SIG-M5 (cell line): ENCODE data around the gene EPB41L4B.

Experiments used
- DNase-seq: peaks from one replicate; lab custom pipeline; 2025; lab: John Stamatoyannopoulos, UW

EPB41L4B gene

DNA sequence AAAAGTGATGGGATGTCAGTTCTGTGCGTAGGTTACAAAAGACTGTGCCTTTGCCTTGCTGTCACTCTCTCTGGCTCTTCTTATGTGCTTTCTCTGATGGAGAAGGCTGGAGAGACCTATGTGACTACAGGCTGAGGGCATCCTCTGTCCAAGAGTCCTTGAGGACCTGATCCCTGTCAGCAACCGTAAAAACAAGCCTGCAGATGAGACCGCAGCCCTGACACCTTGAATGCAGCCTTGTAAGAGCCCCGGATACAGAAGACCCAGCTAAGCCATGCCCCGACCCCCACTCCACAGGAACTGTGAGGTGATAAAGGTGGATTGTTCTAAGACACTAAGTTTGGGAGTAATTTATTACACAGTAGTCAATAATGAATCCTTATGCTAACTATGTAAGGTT is 121.2 kb downstream of the EPB41L4B start:
- no peak for DNase-seq

GRCh38 chr9:109198736-109199382 is 122.0 kb downstream of the EPB41L4B start:
- DNase-seq, result no peak

GRCh38 chr9:109193974-109194556 is 126.8 kb downstream of the EPB41L4B start:
- no peak for DNase-seq

- no peak for DNase-seq
These were observed 128.0 kb downstream of the EPB41L4B start for GRCh38 chr9:109192732-109193361.

GRCh38 chr9:109191746-109192145 is 129.1 kb downstream of the EPB41L4B start:
- DNase-seq, result no peak

DNA sequence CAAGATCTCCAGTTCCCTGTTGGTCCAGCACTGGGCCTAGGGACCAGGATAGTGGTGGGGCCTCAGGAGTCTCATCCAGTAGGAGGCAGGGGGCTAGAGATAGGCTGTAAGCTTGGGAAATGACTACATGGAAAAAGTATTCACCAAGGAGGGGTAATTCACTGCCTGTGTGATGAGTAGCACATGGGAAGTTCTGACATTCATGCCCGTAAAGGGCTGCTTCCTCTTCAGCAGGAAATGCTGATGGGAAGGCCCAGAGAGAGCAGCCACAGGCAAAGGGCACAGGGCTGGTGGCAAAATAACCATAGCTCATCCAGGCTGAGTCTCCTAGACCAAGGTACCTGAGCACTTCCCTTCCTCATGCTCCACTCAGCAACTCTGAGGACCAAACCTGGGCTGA is 130.7 kb downstream of the EPB41L4B start:
- DNase-seq, result no peak

DNA sequence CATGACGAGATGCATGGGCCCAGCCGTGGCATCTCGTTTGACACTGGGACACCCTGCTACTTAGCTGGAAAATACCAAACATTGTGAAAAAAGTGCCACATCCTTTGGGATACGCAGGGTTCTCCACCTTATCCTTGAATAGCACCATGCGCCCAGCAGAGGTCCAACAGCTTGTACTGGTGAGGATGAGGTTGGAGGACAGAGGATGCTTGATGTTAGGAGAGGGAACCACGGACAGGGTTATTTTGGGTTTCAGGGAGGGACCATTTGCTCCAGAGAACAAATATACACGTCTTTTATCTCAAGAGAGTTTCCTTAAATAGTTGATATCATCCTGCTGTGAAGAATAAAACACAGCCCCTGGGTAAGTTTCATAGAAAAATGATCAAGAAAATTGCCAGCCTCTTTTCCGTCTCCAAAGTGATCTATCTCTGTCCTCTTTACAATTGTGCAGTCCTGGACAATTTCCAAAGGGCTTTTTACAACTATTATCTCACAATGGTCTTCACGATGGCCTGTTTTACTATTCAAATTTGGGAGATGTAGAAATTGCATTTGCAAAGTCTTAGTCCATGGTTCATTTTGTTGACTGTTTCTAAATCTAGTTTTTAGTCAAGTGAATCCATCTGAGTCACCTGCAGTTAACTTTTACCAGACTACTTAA is 133.9 kb downstream of the EPB41L4B start:
- DNase-seq, result no peak

DNA sequence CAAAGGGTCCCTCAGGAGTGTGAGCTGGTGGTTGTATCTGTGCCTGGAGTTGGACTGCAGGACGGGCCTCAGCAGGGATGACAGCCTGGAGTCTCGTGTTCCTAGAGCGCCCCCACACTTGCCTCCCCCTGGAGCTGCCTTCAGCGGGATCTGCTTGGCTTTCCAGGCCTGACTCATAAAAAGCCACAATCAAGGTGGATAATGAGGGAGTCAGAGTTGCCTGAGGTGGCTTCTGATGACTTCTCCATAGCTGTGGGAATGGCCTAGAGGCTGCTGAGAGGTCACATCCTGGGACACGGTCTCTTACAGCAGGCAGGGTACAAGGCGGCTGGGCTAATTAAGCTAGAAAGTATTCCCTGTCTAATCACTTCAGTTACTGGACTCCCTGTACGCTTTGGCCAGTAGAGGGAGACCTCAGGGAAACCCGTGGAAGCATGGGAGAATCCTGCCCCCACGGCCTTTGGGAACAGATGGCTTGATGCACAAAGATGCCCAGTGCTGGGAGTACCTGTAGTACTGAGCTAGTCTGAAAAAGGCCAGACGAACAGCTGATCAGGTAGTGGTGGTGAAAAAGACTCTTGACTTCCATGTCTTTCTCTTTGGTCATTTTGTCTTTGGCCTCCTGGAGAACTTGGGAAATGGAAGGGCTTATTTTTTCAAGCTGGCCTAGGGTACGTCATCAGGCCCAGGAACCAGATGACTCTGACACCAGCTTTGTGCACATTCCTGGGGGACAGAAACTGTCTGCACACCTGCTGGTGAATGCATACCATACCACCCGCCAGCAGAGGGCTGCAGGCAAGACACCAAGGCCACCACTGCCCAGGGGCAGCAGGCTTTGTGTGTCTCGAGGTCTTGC is 137.7 kb downstream of the EPB41L4B start:
- no peak for DNase-seq

DNA sequence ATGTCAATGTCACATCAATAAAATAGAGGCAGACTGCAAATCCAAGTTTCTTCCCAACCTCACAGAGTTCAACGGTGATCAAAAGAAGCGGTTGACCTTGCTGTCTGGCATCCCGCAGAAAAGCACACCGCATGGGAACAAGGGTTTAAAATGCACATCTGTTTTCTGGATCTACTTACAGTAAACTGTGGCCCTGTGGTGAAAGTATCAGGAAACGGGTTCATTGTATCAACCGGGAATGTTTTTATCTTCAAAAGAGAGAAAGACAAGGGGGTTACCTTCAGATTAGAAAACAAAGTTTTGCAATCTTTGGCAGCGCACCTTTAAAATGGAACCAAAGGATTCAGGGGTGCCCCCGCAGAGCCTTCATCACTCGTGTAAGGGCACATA is 138.3 kb downstream of the EPB41L4B start:
- DNase-seq, result no peak

DNA sequence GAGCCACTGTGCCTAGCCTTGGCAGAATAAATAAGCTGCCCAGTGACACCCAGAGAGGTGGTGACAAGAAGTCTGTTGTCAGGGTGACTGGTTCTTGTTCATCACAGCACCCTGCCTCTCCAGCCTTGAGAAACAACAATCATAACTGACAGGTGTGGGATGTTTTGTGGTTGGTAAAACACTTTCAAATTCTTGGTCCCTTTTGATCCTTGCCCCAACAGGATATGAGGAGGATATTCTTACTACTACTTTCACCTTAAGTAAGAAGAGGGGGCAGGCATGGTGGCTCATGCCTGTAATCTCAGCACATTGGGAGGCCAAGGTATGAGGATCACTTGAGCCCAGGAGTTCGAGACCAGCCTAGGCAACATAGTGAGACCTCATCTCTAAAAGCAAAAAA is 139.6 kb downstream of the EPB41L4B start:
- no peak for DNase-seq

DNA sequence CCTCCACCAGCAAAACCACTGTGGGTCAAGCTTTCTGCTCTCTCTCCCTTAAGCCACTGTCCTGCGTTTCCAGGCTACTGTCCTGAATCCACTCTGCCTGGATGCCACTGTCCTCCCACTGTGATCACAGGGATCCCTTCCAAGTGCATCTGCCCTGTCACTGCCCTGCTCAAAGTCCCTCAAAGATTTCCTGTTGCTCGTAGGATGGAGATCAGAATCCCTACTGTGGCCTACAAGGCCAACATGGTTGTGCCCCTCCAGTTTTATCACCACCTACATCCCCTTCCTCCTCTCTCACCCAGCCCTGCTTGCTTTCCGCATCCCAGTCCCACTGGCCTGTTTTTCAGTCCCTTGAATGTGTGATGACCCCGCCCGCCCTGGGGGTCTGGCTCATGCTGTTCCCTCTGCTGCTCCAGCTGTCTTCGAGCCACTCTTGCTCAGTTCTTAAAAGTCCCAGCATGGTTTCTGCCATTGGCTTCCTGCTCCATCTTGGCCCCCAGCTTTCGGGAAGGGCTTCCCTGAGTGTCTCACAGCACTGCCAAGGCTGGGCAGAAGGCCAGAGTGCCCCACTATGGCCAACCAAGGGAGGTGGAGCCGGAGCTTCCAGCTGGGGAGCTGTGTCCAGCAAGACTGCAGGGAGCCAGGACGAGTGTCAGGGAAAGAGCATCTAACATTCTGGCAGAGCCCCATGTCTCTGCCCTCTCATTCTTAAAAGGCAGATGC is 140.9 kb downstream of the EPB41L4B start:
- no peak for DNase-seq

GRCh38 chr9:109176963-109177362 is 143.9 kb downstream of the EPB41L4B start:
- no peak for DNase-seq

DNA sequence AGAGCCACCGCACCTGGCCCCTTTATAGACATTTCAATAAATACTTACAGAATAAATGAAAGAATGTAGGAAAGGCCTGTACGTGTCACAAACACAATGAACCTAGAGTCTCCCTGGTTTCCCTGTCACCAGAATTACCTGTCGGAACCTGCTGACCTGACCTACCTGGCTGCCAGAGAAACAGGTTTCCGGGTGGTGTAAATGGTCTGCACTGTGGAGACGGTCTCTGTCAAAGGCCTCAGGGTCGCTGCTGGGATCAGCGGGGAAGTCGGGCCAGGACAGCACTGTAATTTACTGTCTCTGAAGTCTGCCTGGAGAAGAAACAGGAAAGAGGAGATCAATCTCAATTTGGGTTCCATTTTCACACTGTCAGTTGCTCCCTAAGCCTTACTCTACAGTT is 144.5 kb downstream of the EPB41L4B start:
- DNase-seq, result no peak

- no peak for DNase-seq
These were observed 147.9 kb downstream of the EPB41L4B start for GRCh38 chr9:109172935-109173334.

DNA sequence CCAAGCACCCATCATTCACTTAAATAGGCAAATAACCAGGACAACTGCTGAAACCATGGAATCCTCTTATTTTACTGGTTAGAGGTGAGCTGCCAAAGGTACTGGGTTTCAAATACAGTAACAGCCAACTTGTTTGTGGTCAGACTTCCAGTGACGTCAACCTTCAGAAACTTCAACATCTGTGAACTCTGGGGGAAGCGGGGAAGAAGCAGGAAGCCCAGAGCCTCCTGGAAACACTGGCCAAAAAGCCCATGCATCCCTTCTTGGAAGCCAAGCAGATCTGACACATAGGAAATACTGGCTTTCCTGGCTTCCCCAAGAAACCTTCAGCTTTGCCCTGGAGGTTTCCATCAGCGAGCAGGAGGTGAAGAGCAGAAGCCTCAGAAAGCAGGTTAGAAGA is 148.9 kb downstream of the EPB41L4B start:
- no peak for DNase-seq

- no peak for DNase-seq
These were observed 152.7 kb downstream of the EPB41L4B start for GRCh38 chr9:109168170-109168569.

GRCh38 chr9:109167716-109168115 is 153.1 kb downstream of the EPB41L4B start:
- no peak for DNase-seq

- no peak for DNase-seq
These were observed 153.9 kb downstream of the EPB41L4B start, which contains the start of gene FRRS1L for GRCh38 chr9:109166771-109167601. Gene FRRS1L, minus strand, starts transcription at chr9:109167249. Its CDS starts 111 bp downstream, at chr9:109167138.

DNA sequence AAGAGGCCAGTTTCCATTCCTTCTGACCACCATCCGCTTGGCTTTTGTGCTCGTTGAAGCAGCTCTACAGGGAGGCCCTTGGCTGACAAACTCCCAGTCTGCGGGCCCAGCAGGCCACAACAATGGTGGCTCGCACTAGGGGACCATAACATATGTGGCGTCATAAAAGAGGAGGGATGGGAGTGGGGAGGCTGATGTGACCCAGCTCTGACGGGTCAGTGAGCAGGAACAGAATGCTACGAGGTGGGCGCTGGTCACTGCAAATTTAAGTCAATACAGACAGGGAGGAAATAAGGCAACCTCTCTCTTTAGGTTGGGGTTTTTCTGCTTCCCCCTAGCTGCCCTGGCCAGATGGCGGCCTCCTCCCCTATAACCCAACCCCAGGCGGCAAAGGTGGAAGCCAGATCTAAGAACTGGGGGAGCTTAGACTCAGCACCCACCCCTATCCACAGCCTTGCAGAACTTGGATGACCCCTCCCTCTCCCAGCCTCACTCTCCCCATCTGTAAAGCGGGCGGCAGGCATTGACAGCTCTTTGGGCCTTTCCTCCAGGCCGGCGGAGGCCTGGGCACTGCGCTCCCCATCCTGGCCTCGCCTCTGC is 154.6 kb downstream of the EPB41L4B start:
- no peak for DNase-seq

DNA sequence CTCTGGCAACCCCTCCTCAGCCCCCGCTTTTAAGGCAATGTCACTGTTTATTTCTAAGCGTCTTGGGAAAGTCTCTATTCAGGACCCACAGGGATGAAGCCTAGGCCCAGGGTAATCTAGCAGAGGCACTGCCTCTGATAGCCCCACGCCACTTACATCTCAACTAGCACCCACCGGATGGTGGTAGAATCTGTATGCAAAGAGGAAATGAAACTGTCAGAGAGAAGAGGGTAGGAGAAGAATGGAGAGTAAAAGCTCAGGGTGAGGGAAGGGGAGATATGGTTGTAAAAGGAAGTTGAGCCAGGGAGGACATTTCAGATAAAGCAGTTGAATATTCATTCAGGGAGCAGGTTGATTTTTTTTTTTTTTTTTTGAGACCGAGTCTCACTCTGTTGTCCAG is 156.8 kb downstream of the EPB41L4B start:
- DNase-seq, result peak; percentile 42
